ENCODE measurements around the gene OPTC.
"Not testable (repeated sequence)": the region's sequence is repeated elsewhere in the genome, so short reads cannot be mapped to it uniquely, and the experiment has no call there.

The OPTC gene

GRCh38 chr1:203516906-203517305 is 23.0 kb downstream of the OPTC start:
- DNase-seq (ENCODE audit: low spot score) = no peak

- DNase-seq (ENCODE audit: low spot score) = no peak
Measured at GRCh38 chr1:203517426-203518110, 23.6 kb downstream of the OPTC start.

- DNase-seq (ENCODE audit: low spot score) = not testable (repeated sequence)
Measured at GRCh38 chr1:203518139-203518538, 24.2 kb downstream of the OPTC start.

GRCh38 chr1:203518541-203518940 is 24.6 kb downstream of the OPTC start:
- no peak for DNase-seq (ENCODE audit: low spot score)

- DNase-seq (ENCODE audit: low spot score) = no peak
Measured at GRCh38 chr1:203519053-203519840, 25.3 kb downstream of the OPTC start.

GRCh38 chr1:203519896-203520295 is 25.9 kb downstream of the OPTC start:
- DNase-seq (ENCODE audit: low spot score) = no peak

GRCh38 chr1:203520315-203520714 is 26.4 kb downstream of the OPTC start:
- peak; percentile 72 for DNase-seq (ENCODE audit: low spot score)

- DNase-seq (ENCODE audit: low spot score) = no peak
Measured at GRCh38 chr1:203521074-203521794, 27.3 kb downstream of the OPTC start.

- DNase-seq (ENCODE audit: low spot score) = no peak
Measured at GRCh38 chr1:203521812-203522211, 27.9 kb downstream of the OPTC start.

- DNase-seq (ENCODE audit: low spot score) = no peak
Measured at GRCh38 chr1:203522237-203522636, 28.3 kb downstream of the OPTC start.

- DNase-seq (ENCODE audit: low spot score) = no peak
Measured at GRCh38 chr1:203523667-203524066, 29.7 kb downstream of the OPTC start.

GRCh38 chr1:203524152-203524551 is 30.2 kb downstream of the OPTC start:
- DNase-seq (ENCODE audit: low spot score) = no peak

GRCh38 chr1:203524824-203525223 is 30.9 kb downstream of the OPTC start:
- DNase-seq (ENCODE audit: low spot score) = no peak

GRCh38 chr1:203525685-203526084 is 31.7 kb downstream of the OPTC start:
- no peak for DNase-seq (ENCODE audit: low spot score)

- DNase-seq (ENCODE audit: low spot score) = no peak
Measured at GRCh38 chr1:203526130-203526529, 32.2 kb downstream of the OPTC start.

GRCh38 chr1:203526572-203526971 is 32.6 kb downstream of the OPTC start:
- DNase-seq (ENCODE audit: low spot score) = no peak

GRCh38 chr1:203527013-203527412 is 33.1 kb downstream of the OPTC start:
- no peak for DNase-seq (ENCODE audit: low spot score)

GRCh38 chr1:203528063-203528462 is 34.1 kb downstream of the OPTC start:
- no peak for DNase-seq (ENCODE audit: low spot score)

- no peak for DNase-seq (ENCODE audit: low spot score)
Measured at GRCh38 chr1:203528976-203529835, 35.3 kb downstream of the OPTC start.

- no peak for DNase-seq (ENCODE audit: low spot score)
Measured at GRCh38 chr1:203531063-203531462, 37.1 kb downstream of the OPTC start.

- no peak for DNase-seq (ENCODE audit: low spot score)
Measured at GRCh38 chr1:203534012-203534411, 40.1 kb downstream of the OPTC start.

GRCh38 chr1:203534526-203534925 is 40.6 kb downstream of the OPTC start:
- peak; percentile 81 for DNase-seq (ENCODE audit: low spot score)
